GM13976 (cell line): ENCODE data around the gene OR10P1.
"Not testable (repeated sequence)": the region's sequence is repeated elsewhere in the genome, so short reads cannot be mapped to it uniquely, and the experiment has no call there.

Source experiments
- DNase-seq: peaks from one replicate; pipeline ENCODE4 v3.0.0; 2012; ENCODE audit warnings: low spot score
- in situ Hi-C: fragments of 300-500 bp; cut with MboI; formaldehyde crosslinking; loops from one replicate; pipeline ENCODE4 v1.12.0; 2022; ENCODE audit warnings: low sequenced_read_pairs, mixed read lengths, inconsistent platforms; ENCODE audit not compliant: unreplicated experiment
- TF ChIP-seq, protein P1 (sequence below): IDR thresholded peaks from 2 replicates; pipeline ENCODE4 v1.5.1; 2012; ENCODE audit warnings: borderline replicate concordance, mild to moderate bottlenecking; ENCODE audit not compliant: insufficient read depth; ENCODE audit errors: extremely low read depth, missing control alignments, control extremely low read depth

OR10P1 gene, protein sequence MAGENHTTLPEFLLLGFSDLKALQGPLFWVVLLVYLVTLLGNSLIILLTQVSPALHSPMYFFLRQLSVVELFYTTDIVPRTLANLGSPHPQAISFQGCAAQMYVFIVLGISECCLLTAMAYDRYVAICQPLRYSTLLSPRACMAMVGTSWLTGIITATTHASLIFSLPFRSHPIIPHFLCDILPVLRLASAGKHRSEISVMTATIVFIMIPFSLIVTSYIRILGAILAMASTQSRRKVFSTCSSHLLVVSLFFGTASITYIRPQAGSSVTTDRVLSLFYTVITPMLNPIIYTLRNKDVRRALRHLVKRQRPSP

GRCh38 chr12:55636853-55637252 is at the start of gene OR10P1:
TSS of gene OR10P1 (plus strand) at chr12:55636892. CDS start at chr12:55636892, 0 bp downstream.
- in situ Hi-C loops, result no loop called here
- no peak for DNase-seq
- TF ChIP-seq, protein P1, sequence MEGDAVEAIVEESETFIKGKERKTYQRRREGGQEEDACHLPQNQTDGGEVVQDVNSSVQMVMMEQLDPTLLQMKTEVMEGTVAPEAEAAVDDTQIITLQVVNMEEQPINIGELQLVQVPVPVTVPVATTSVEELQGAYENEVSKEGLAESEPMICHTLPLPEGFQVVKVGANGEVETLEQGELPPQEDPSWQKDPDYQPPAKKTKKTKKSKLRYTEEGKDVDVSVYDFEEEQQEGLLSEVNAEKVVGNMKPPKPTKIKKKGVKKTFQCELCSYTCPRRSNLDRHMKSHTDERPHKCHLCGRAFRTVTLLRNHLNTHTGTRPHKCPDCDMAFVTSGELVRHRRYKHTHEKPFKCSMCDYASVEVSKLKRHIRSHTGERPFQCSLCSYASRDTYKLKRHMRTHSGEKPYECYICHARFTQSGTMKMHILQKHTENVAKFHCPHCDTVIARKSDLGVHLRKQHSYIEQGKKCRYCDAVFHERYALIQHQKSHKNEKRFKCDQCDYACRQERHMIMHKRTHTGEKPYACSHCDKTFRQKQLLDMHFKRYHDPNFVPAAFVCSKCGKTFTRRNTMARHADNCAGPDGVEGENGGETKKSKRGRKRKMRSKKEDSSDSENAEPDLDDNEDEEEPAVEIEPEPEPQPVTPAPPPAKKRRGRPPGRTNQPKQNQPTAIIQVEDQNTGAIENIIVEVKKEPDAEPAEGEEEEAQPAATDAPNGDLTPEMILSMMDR, result no peak

GRCh38 chr12:55590152-55590551 is 46.5 kb upstream of the OR10P1 start:
- DNase-seq, in situ Hi-C loops: not testable (repeated sequence)

- no peak for DNase-seq
- TF ChIP-seq, protein P1, result no peak
- in situ Hi-C loops, result no loop called here
These were observed 28.7 kb upstream of the OR10P1 start for GRCh38 chr12:55607821-55608594.

DNA sequence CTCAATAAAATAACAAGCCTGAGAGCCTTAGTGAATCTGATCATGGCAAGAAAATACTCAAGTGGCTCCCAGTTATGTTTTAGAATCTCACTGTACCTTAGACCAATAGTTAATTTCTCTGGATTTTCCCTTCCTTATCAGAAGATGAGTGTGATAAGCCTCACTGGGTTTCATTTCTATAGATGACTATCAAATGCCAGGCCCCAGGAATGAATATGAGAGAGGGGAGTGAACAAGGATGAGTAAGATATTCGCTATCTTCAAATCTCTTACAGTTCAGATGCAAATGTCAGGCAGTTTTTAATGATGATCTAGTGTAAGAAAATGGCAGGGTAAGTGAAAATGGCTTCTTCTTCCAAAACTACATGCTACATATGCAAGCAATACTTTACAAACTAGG is 26.1 kb upstream of the OR10P1 start:
- TF ChIP-seq, protein P1, result no peak
- in situ Hi-C loops, result loop anchor here (10.0 kb wide), 1 partner anchor 416 kb away; no protein-coding TSS in a partner anchor
- DNase-seq, result no peak

DNA sequence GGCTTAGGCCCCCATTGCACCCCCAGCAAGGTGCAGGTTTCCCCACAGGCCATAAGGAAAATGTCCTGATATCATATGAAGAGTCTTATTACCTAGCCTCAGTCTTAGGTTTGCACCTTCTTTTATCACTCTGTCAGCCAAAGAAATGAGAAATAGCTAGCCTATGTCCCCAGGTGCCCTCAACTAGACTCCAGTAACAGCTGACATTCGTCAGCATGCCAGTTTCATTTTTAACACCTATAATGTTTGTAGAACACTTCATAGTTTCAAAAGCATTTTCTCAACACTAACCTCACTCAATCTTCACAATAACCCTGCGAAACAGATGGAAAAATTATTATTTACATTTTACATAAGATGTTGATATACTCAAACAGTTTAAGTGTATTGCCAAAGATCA is 24.0 kb upstream of the OR10P1 start:
- in situ Hi-C loops, result loop anchor here (10.0 kb wide), 1 partner anchor 418 kb away; no protein-coding TSS in a partner anchor
- DNase-seq, result no peak
- TF ChIP-seq, protein P1, result no peak

DNA sequence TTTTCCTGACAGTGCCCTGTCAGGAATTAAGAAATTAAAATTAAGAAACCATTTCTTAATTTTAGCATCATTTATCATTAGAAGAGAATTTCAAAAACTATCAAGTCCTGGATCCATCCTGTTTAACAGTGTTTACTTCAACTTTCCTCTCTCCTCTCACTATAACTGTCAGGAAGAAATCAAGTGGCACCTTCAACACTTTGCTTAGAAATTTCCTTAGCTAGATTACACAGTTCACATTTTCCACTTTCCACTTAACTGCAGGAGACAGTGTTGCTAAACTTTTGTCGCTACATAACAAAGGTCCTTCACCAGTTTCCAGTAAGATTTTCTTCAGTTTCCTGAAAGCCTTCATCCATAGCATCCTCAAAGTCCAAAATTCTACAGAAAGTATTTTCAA is 21.9 kb upstream of the OR10P1 start:
- TF ChIP-seq, protein P1, result no peak
- in situ Hi-C loops, result loop anchor here (10.0 kb wide), 1 partner anchor 420 kb away; no protein-coding TSS in a partner anchor
- no peak for DNase-seq

DNA sequence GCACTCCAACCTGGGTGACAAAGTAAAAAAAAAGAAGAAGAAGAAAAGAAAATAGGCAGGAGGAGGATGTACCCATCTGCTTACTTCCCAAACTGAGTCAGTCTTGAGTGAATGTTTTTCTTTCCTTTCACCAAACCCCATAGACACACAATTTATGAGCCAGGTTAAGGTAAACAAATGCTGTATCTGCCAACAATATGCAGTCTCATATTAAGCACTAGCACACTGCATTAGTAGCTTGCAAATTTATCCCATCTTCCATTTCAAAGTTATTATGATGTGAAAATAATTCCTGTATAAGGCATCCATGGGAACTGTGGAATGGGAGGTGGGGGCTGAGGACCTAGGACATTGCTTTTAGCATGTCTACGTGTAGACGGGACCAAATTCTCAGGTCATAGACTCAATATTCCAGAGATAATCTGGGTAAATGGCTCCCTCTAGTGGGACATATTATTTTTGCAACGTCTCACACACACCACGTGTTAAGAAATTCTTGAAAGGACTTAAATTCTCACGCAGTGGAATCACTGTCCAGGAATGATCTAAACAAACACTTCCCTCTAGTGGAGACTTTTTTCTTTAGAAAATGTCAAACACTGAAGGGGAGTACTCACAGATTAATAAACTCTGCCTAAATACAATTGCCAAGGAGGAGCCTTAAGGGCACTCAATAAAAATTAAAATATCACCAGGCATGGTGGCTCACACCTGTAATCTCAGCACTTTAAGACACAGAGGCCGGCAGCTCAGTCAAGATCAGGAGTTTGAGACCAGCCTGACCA is 17.1 kb upstream of the OR10P1 start:
- DNase-seq, result peak; percentile 72
- TF ChIP-seq, protein P1, result peak; percentile 62
- in situ Hi-C loops, result loop anchor here (10.0 kb wide), 1 partner anchor 425 kb away; no protein-coding TSS in a partner anchor
